ENCODE data around the gene TJAP1. TPM values are rescaled to one million over a fixed set of nuclear protein-coding genes. Genes with fewer than 3 reads are reported as not detected.

Gene TJAP1
- total and polyA plus RNA-seq, 2 of the 8 experiments (the other 6 are each of a cell fraction or from before 2014, with no cell fraction given): 30.7 to 40.4 TPM

GRCh38 chr6:43509984-43510826, 32.8 kb downstream of the TJAP1 start, which contains the start of gene LRRC73:
Gene LRRC73 (minus strand): TSS chr6:43510346. CDS start chr6:43509785, 561 bp downstream.
- Histone ChIP-seq H4K8ac (ENCODE audit: extremely low read depth, insufficient read depth, low read length) (peak within 1 kb of the TSS; percentile 71), H2BK5ac (ENCODE audit: low read depth, low read length) (no peak within 1 kb of the TSS), H3K14ac (ENCODE audit: insufficient read length) (no peak within 1 kb of the TSS), H3K27ac (ENCODE audit: low read depth, low read length) (peak within 1 kb of the TSS; percentile 51), H2BK15ac (ENCODE audit: low read length) (no peak within 1 kb of the TSS), H4K91ac (replicated peaks; ENCODE audit: insufficient read length, low read length) (peak within 1 kb of the TSS; percentile 76), H2BK12ac (ENCODE audit: low read depth, low read length) (peak within 1 kb of the TSS; percentile 50; the same call in 1 of the 2 replicates), H3K18ac (ENCODE audit: extremely low read depth, low read length) (peak within 1 kb of the TSS; percentile 52; the same call in 1 of the 2 replicates), H3K36me3 (ENCODE audit: control insufficient read depth in 2 of 4, insufficient read depth in 4 of 4, low read length in 3 of 4) (peaks cover 12 to 32% (median 18%) of the 10 kb centered on the region in 4 experiments; a peak in 7 of 8 replicates), H3K56ac (replicated peaks; ENCODE audit: insufficient read length, low read depth, low read length) (no peak within 1 kb of the TSS), H4K20me1 (replicated peaks in 1 of 2; ENCODE audit: control insufficient read depth in 1 of 2, insufficient read depth in 2 of 2, low read length in 2 of 2) (peaks cover 2 to 19% of the 10 kb centered on the region in 2 experiments), H3K23me2 (ENCODE audit: low read depth, low read length) (peaks cover 12% of the 10 kb centered on the region), H3K4ac (replicated peaks; ENCODE audit: insufficient read length, low read depth, low read length) (no peak within 1 kb of the TSS), H4K5ac (ENCODE audit: insufficient read length, low read depth, low read length) (peak within 1 kb of the TSS; percentile 10), H2AK5ac (ENCODE audit: low read depth, low read length) (no peak within 1 kb of the TSS), H3K4me1 (replicated peaks in 1 of 4; ENCODE audit: control insufficient read depth in 3 of 4, insufficient read depth in 4 of 4, low read length in 3 of 4) (peaks cover 0 to 21% (median 9%) of the 10 kb centered on the region in 4 experiments; a peak in 5 of 7 replicates), H2BK120ac (replicated peaks; ENCODE audit: low read depth, low read length) (no peak within 1 kb of the TSS), H3K4me2 (ENCODE audit: insufficient read depth in 1 of 2, low read depth in 2 of 2, low read length in 2 of 2) (peak within 1 kb of the TSS; percentile 62 to 97), H3K27me3 (replicated peaks in 1 of 4; ENCODE audit: control insufficient read depth in 3 of 4, extremely low read depth in 1 of 4, insufficient read depth in 3 of 4, low read length in 3 of 4) (peaks cover 0 to 19% (median 15%) of the 10 kb centered on the region in 4 experiments; a peak in 5 of 7 replicates), H3K79me2 (ENCODE audit: control insufficient read depth in 1 of 2, insufficient read depth in 2 of 2, low read length in 2 of 2) (peaks cover 0 to 1% of the 10 kb centered on the region in 2 experiments; a peak in 2 of 4 replicates), H2AFZ (ENCODE audit: low read length) (no peak within 1 kb of the TSS; the same call in 1 of the 2 replicates), H3K9me3 (ENCODE audit: insufficient read depth in 2 of 2, low read depth in 1 of 2, low read length in 1 of 2) (no peaks in the 10 kb centered on the region), H3K4me3 (ENCODE audit: extremely low read depth in 1 of 4, insufficient read depth in 2 of 4, low read depth in 3 of 4, low read length in 4 of 4) (peak within 1 kb of the TSS; percentile 47 to 77 (median 68)), H3K9ac (replicated peaks in 1 of 4; ENCODE audit: extremely low read depth in 1 of 4, low read depth in 3 of 4, low read length in 3 of 4) (peak within 1 kb of the TSS; percentile 19 to 41 (median 36); a peak in 3 of 7 replicates), H2BK20ac (ENCODE audit: low read length) (no peak within 1 kb of the TSS), H3K79me1 (ENCODE audit: low read depth, low read length) (peaks cover 1% of the 10 kb centered on the region; the same call in 1 of the 2 replicates), H3K23ac (ENCODE audit: insufficient read length) (no peak within 1 kb of the TSS)
- FAIRE-seq (no peak), DNase-seq (ENCODE audit: low read depth in 1 of 2, low spot score in 2 of 2) (peak in 1 of 2 experiments; percentile 92)
- CTCF ChIA-PET (ENCODE audit: partially characterized antibody): interaction anchor here (0.6 to 31.7 kb wide), 8 partner anchors 8 to 213 kb away, joined by 3 to 536 read pairs (median 3); partner anchors contain the start of genes CRIP3, DLK2 and TJAP1
- POLR2A ChIA-PET (ENCODE audit: partially characterized antibody): interaction anchor here (0.8 to 12.6 kb wide), 17 partner anchors 10 to 336 kb away, joined by 3 to 147 read pairs (median 4); partner anchors contain the start of genes ABCC10, DLK2, POLH and POLR1C
- WGBS, 2 experiments (ENCODE audit: extremely low coverage in 1 of 2, insufficient coverage in 1 of 2, insufficient read length in 1 of 2, insufficient replicate concordance in 2 of 2, low coverage in 1 of 2, low lambda C conversion rate in 2 of 2, missing lambda C conversion rate in 1 of 2): 11% methylated on average over 47 of the region's 96 CpGs; no CpG with 5 or more reads in 1 of the 2 experiments
- TF ChIP-seq PHF8 (conservative IDR thresholded peaks at IDR 0.05; ENCODE audit: low read depth, low read length): no peak; the same call in 1 of the 2 replicates
- no peak for TF ChIP-seq SAP30 (IDR thresholded peaks at IDR 0.05; ENCODE audit: insufficient read depth, insufficient replicate concordance, low read length)
- no peak; a peak in 2 of 3 replicates for TF ChIP-seq POLR2A (IDR thresholded peaks at IDR 0.05; ENCODE audit: control extremely low read depth in 1 of 2, low read depth in 2 of 2, low read length in 2 of 2)
- TF ChIP-seq NANOG (IDR thresholded peaks at IDR 0.05; ENCODE audit: insufficient read depth, low read depth, low read length, poor library complexity, severe bottlenecking): no peak
- TF ChIP-seq HDAC2 (IDR thresholded peaks at IDR 0.05; ENCODE audit: borderline replicate concordance in 1 of 2, low read depth in 2 of 2, low read length in 2 of 2): no peak
- no peak for TF ChIP-seq JUN (IDR thresholded peaks at IDR 0.05; ENCODE audit: low read depth, low read length)
- TF ChIP-seq USF2 (IDR thresholded peaks at IDR 0.05; ENCODE audit: low read length): no peak
- no peak for TF ChIP-seq MAFK (IDR thresholded peaks at IDR 0.05; ENCODE audit: low read depth, low read length)
- TF ChIP-seq POU5F1 (IDR thresholded peaks at IDR 0.05; ENCODE audit: low read depth, low read length): no peak

All from H1 (cell line).